Measurements from ENCODE around the gene IL2RA. TPM values are rescaled to one million over a fixed set of nuclear protein-coding genes. Genes with fewer than 3 reads are reported as not detected.

IL2RA gene
- total RNA-seq, 1 donor from 2014 or later: 2.3 TPM

- ATAC-seq (ENCODE audit: poor library complexity) (no peak), DNase-seq (no peak)
- intact Hi-C loops (cut with DNase I): no loop called here
Measured at GRCh38 chr10:6025683-6026255, 36.4 kb downstream of the IL2RA start.

- intact Hi-C loops (cut with DNase I): no loop called here
- ATAC-seq (ENCODE audit: poor library complexity) (no peak), DNase-seq (no peak)
Measured at GRCh38 chr10:6024334-6024682, 37.9 kb downstream of the IL2RA start.

DNA sequence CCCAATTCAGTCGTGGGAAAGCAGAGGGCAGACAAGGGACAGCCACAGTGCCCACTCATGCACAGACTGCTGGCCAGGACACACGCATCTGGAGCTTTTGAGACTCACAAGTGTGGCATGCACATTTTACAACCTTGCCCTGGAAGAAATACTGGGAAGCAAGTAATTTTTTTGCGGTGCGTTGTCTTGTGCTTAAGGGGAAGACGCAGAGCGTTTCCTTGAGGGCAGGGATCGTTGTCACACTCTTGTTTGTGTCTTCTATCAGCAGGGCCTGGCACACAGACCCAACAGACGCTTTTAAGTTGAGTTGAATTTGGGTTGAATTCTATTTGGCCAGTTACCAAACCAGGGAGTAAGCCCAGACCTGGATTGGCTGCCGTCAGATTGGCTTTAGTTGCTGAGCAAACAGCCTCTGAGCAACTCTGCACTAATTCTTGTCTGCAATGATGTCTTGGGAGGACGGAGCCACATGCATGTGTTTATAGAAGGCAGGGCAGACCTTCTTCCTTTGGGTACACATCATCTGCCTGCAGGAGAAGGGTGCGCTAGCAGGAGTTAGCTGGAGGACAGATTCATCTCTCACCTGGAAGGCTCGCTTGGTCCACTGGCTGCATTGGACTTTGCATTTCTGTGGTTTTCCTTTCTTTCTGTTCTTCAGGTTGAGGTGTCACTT lies 38.4 kb downstream of the IL2RA start:
- intact Hi-C loops (cut with DNase I): no loop called here
- ATAC-seq (ENCODE audit: poor library complexity): no peak
- DNase-seq: no peak

DNA sequence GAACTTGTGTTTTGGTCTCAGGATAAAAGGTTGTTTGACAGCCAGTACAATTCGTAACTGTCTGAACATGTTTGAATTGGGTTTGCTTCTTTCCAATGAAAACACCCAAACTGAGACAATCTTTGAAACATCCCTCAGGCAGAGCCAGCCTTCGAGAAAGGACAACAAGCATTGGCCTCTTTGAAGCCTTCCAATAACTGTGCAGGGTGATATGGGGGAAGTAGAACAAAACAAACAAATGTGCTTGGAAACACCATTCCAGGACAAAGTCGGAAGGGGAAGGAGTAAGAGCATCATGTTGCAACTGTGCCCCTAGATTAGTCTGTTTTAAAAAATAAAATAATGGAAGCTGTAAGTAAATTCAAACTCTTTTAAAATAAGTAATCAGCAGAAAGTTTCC lies 39.5 kb downstream of the IL2RA start:
- ATAC-seq (ENCODE audit: poor library complexity): peak; percentile 48
- no peak for DNase-seq
- intact Hi-C loops (cut with DNase I): no loop called here

- intact Hi-C loops (cut with DNase I): no loop called here
- DNase-seq (peak; percentile 62), ATAC-seq (ENCODE audit: poor library complexity) (peak; percentile 21)
Measured at GRCh38 chr10:6020826-6021225, 41.3 kb downstream of the IL2RA start.

- intact Hi-C loops (cut with DNase I): loop anchor here (5.0 kb wide), 1 partner anchor 383 kb away; no protein-coding TSS in a partner anchor
- ATAC-seq (ENCODE audit: poor library complexity) (no peak), DNase-seq (no peak)
Measured at GRCh38 chr10:6019796-6020195, 42.4 kb downstream of the IL2RA start.

- no peak for ATAC-seq (ENCODE audit: poor library complexity)
- intact Hi-C loops (cut with DNase I): loop anchor here (5.0 kb wide), 1 partner anchor 383 kb away; no protein-coding TSS in a partner anchor
Measured at GRCh38 chr10:6019010-6019782, 43.0 kb downstream of the IL2RA start.

GRCh38 chr10:6018422-6018821 lies 43.7 kb downstream of the IL2RA start:
- intact Hi-C loops (cut with DNase I): loop anchor here (5.0 kb wide), 1 partner anchor 384 kb away; no protein-coding TSS in a partner anchor
- DNase-seq: peak; percentile 68
- ATAC-seq (ENCODE audit: poor library complexity): peak; percentile 62

More at GRCh38 chr10:6019010-6019782, 43.0 kb downstream of the IL2RA start:
- no peak for DNase-seq

DNA sequence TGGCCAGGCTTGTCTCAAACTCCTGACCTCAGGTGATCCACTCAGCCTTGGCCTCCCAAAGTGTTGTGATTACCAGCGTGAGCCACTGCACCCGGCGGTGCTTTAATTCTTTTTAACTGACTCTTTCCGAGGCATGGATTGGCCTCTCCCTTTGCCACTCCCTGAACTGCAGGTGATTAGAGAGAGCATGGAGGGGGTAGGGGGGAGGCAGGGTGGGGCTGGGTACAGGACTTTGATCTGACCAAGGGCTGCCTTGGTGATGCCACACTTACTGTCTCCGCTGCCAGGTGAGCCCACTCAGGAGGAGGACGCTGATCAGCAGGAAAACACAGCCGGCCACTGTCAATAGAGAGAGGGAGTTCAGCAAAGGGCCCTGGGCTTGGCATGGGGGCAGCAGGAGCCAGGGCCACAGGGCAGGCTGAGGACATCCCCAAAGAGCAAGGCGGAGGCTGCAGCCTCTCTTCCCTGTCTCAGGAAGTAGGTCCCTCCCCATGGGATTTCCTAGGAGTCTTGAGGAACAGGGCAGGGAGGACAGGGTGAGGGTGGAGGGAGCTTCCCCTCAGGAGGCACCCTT lies 44.3 kb downstream of the IL2RA start:
- intact Hi-C loops (cut with DNase I): loop anchor here (5.0 kb wide), 1 partner anchor 384 kb away; no protein-coding TSS in a partner anchor
- DNase-seq (no peak), ATAC-seq (ENCODE audit: poor library complexity) (no peak)

GRCh38 chr10:6014241-6014761 lies 47.9 kb downstream of the IL2RA start:
- DNase-seq (no peak), ATAC-seq (ENCODE audit: poor library complexity) (peak; percentile 61)

DNA sequence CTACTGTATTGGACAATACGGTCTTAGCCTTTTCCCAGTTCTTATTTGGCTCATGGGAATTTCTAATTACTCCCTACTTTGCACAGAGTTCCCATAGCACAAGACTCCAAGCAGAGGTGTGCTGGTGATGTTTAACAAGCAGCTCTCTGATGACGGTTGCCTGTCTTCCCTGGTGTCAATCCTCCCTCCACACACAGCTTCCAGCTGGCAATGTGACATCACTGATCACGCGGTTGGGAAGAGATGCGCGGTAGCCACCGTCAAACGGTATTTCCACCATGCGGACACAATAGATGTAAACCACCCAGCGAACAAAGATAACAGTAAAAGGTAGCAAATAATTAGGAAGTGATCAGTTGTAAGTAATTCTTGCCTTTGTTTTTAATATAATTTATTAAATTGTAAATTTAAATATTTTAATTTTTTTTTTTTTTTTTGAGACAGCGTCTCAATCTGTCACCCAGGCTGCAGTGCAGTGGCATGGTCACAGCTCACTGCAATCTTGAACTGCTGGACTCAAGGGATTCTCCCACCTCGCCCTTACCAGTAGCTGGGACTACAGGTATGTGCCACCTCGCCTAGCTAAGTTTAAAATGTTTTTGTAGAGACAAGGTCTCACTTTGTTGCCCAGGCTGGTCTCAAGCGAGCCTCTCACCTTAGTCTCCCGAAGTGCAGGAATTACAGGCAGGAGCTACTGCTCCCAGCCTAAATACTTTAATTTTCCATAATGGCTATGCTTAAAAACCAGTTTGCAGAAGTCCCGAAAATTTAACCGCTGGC lies 48.6 kb downstream of the IL2RA start:
- ATAC-seq (ENCODE audit: poor library complexity): no peak
- intact Hi-C loops (cut with DNase I): loop anchor here (5.0 kb wide), 1 partner anchor 69 kb away; no protein-coding TSS in a partner anchor
- DNase-seq: no peak

More at GRCh38 chr10:6014241-6014761, 47.9 kb downstream of the IL2RA start:
- intact Hi-C loops (cut with DNase I): loop anchor here (5.0 kb wide), 1 partner anchor 68 kb away; no protein-coding TSS in a partner anchor

DNA sequence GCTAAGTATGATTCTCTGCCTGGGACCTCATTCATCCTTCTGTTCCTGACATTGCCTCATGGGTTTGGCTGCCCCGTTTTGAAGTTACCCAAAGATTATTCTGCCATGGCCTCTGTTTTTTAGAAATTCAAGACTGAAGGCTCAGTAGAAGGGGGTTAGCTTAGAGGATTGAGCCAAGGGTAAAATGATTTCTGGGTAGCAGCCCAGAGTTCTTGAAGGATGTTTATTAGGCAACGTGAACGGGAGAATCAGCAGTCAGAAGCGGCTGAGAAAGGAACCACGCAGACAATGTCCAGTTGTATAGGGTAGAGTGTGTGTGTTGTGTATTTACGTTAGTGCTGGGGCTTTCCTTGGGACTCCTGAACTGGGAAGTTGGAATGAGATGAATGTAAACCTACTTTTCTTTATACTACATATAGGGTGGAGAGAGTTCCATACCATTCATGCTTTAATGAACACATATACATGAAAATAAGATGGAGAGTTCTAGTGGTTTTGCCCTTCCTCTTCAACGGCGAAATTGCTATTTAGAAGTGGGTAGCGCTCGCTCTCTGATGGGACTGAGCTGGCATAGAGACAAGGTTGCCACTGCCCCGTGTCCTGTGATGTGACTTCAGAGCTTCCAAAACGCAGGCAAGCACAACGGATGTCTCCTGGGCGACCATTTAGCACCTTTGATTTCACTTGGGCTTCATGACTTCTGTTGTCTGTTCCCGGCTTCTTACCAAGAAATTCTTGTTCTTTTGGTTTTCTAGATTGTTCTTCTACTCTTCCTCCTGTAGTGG lies 49.9 kb downstream of the IL2RA start:
- intact Hi-C loops (cut with DNase I): loop anchor here (5.0 kb wide), 1 partner anchor 70 kb away; no protein-coding TSS in a partner anchor
- DNase-seq (no peak), ATAC-seq (ENCODE audit: poor library complexity) (no peak)

GRCh38 chr10:6011558-6011957 lies 50.6 kb downstream of the IL2RA start:
- no peak for DNase-seq
- intact Hi-C loops (cut with DNase I): loop anchor here (5.0 kb wide), 1 partner anchor 71 kb away; no protein-coding TSS in a partner anchor
- ATAC-seq (ENCODE audit: poor library complexity): no peak

DNA sequence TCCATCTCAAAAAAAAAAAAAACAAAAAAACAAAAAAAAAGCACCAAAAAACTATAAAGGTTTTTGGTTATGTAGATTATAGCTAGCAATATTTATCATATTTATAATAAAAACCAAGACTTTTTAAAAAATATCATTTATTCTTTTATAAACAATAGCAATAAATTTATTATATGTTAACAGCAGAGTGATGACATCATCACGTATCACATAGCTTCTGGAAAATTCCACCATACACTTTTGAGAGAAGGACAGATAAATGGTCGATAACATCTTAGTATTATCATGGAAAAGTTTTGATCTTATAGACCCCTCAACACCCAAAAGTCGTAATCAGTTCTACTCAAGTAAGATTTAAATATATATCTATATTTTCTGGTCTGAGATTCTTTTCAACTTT lies 51.6 kb downstream of the IL2RA start:
- DNase-seq (no peak), ATAC-seq (ENCODE audit: poor library complexity) (no peak)
- intact Hi-C loops (cut with DNase I): loop anchor here (5.0 kb wide), 1 partner anchor 72 kb away; no protein-coding TSS in a partner anchor

DNA sequence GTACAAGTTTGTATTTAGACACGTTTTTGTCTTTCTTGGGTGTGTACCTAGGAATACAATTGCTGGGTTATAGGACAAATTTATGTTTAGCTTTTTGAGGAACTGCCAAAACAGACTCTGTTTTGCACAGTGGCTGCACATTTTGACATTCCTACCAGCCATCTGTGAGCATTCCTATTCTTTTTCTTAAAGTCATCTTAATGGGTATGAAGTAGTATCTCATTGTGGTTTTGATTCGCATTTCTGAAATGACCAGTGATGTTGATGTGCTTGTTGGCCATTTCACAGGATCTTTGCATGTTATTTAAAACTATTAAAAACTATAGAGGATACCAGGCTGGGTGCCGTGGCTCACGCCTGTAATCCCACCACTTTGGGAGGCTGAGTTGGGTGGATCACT lies 52.2 kb downstream of the IL2RA start:
- DNase-seq: no peak
- ATAC-seq (ENCODE audit: poor library complexity): no peak
- intact Hi-C loops (cut with DNase I): loop anchor here (5.0 kb wide), 1 partner anchor 72 kb away; no protein-coding TSS in a partner anchor

DNA sequence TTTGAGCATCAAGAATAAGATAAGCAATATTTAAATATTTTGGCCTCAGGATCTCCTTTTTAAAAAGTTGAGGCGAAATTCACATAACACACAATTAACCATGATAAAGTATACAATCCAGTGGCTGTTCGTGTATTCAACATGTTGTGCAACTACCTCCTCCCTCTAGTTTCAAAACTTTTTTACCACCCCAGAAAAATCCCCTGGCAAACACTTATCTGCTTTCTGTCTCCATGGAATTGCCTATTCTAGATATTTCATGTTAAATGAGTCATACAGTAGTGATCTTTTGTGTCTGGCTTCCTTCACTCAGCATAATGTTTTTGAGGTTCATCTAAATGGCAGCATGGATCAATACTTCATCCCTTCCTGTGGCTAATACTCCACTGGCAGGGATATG lies 53.0 kb downstream of the IL2RA start:
- intact Hi-C loops (cut with DNase I): no loop called here
- ATAC-seq (ENCODE audit: poor library complexity) (peak; percentile 85), DNase-seq (no peak)

- intact Hi-C loops (cut with DNase I): no loop called here
- ATAC-seq (ENCODE audit: poor library complexity): peak; percentile 42
- no peak for DNase-seq
Measured at GRCh38 chr10:6008497-6009142, 53.5 kb downstream of the IL2RA start.
